HepG2 (cell line): ENCODE data around the gene POLDIP3. TPM values are rescaled to one million over a fixed set of nuclear protein-coding genes. Genes with fewer than 3 reads are reported as not detected.
"Not testable (repeated sequence)": the region's sequence is repeated elsewhere in the genome, so short reads cannot be mapped to it uniquely, and the experiment has no call there.

Experiments
- ATAC-seq: fragments of 200-7000 bp; cut with Tn5 transposase; 3 replicates; pipeline ENCODE4 v1.9.1; 2020; ENCODE audit warnings: mild to moderate bottlenecking, moderate library complexity
- BruUV-seq: library from RNA; stranded (reverse); fragments of 400-500 nt; replicated peaks from 2 replicates; lab custom pipeline; 2021; lab: Mats Ljungman, UMichigan
- CTCF ChIA-PET: fragments of 300-600 bp; formaldehyde crosslinking; extraction: SDS; loops from one replicate; lab custom pipeline; 2021; ENCODE audit warnings: low total read pairs, inconsistent platforms, low intra/inter-chr PET ratio; lab: Yijun Ruan, JAX
- POLR2A ChIA-PET: fragments of 350-600 bp; sonication (Branson Sonifier 250); formaldehyde crosslinking; loops from one replicate; lab custom pipeline; 2020; ENCODE audit warnings: antibody characterized with exemption, inconsistent platforms; lab: Yijun Ruan, JAX
- DNase-seq: peaks from one replicate; pipeline ENCODE4 v3.0.0-alpha.2; 2015; ENCODE audit warnings: low spot score
- FAIRE-seq: peaks from 3 replicates; lab custom pipeline; 2011; peaks lifted over from hg19 to GRCh38; lab: Jason Lieb, UNC
- H2AFZ ChIP-seq: one replicate; pipeline ENCODE4 v1.6.1; 2011; ENCODE audit warnings: low read length, inconsistent platforms
- H3K27ac ChIP-seq: fragments of 300-600 bp; 3 replicates; pipeline ENCODE4 v1.8.0; 2011; ENCODE audit warnings: mixed run types, mild to moderate bottlenecking, mixed read lengths, low read length, inconsistent platforms; ENCODE audit not compliant: insufficient read depth; ENCODE audit errors: extremely low read length
- H3K27me3 ChIP-seq, 2 experiments: fragments of 200-600 bp in 1 of 2; 2 replicates in 1 of 2; 3 replicates in 1 of 2; pipeline versions ENCODE4 v1.6.0 to v1.8.0; 2011; ENCODE audit warnings: low read length in 2 of 2, mild to moderate bottlenecking in 2 of 2, moderate library complexity in 2 of 2, inconsistent platforms in 1 of 2; ENCODE audit not compliant: insufficient read depth in 2 of 2, control insufficient read depth in 1 of 2
- H3K36me3 ChIP-seq, 2 experiments: fragments of 200-600 bp in 1 of 2; replicated peaks in 1 of 2; 2 replicates in 1 of 2; 3 replicates in 1 of 2; pipeline versions ENCODE4 v1.5.1 to v1.8.0; 2011; ENCODE audit warnings: low read length in 2 of 2, inconsistent platforms in 1 of 2; ENCODE audit not compliant: insufficient read depth in 2 of 2, control insufficient read depth in 1 of 2
- H3K4me1 ChIP-seq: 2 replicates; pipeline ENCODE4 v1.5.1; 2012; ENCODE audit warnings: low read length, inconsistent platforms; ENCODE audit not compliant: insufficient read depth
- H3K4me2 ChIP-seq: 2 replicates; pipeline ENCODE4 v1.6.0; 2011; ENCODE audit warnings: low read depth, low read length, inconsistent platforms
- H3K4me3 ChIP-seq, 3 experiments: fragments of 200-600 bp in 1 of 3; sonication (generic), shearing (Covaris generic) in 1 of 3; replicated peaks in 1 of 3; 2 replicates each; pipeline ENCODE4 v1.5.1; 2011 to 2016; ENCODE audit warnings: low read length in 3 of 3, inconsistent platforms in 2 of 3, low read depth in 2 of 3, mild to moderate bottlenecking in 2 of 3, control low read depth in 1 of 3, mixed read lengths in 1 of 3; ENCODE audit not compliant: insufficient read depth in 1 of 3
- H3K79me2 ChIP-seq: one replicate; pipeline ENCODE4 v1.6.1; 2011; ENCODE audit warnings: low read length, inconsistent platforms; ENCODE audit not compliant: insufficient read depth
- H3K9ac ChIP-seq: 2 replicates; pipeline ENCODE4 v1.6.0; 2011; ENCODE audit warnings: mild to moderate bottlenecking, low read depth, low read length, inconsistent platforms; ENCODE audit not compliant: insufficient read depth
- H3K9me3 ChIP-seq: 2 replicates; pipeline ENCODE4 v1.5.1; 2012; ENCODE audit warnings: mild to moderate bottlenecking, low read length
- H4K20me1 ChIP-seq: 2 replicates; pipeline ENCODE4 v1.6.0; 2011; ENCODE audit warnings: inconsistent platforms, mild to moderate bottlenecking, low read length, moderate library complexity; ENCODE audit not compliant: insufficient read depth
- RFXANK ChIP-seq: IDR thresholded peaks from 2 replicates; pipeline ENCODE4 v1.6.1; 2016
- RNF2 ChIP-seq: fragments of 450-650 bp; conservative IDR thresholded peaks from 2 replicates; pipeline ENCODE4 v1.6.1; 2016; ENCODE audit warnings: low read depth
- SALL1 ChIP-seq: sonication (generic); formaldehyde crosslinking; IDR thresholded peaks from 2 replicates; pipeline ENCODE4 v1.8.0; 2022; ENCODE audit warnings: mild to moderate bottlenecking, missing genetic modification reagents
- SAP130 ChIP-seq: IDR thresholded peaks from 2 replicates; pipeline ENCODE4 v1.6.1; 2016; ENCODE audit warnings: low read depth
- ZNF121 ChIP-seq: sonication (generic); formaldehyde crosslinking; IDR thresholded peaks from 2 replicates; pipeline ENCODE4 v1.5.0; 2020; ENCODE audit warnings: mild to moderate bottlenecking, missing genetic modification reagents
- ZNF749 ChIP-seq: sonication (generic); formaldehyde crosslinking; IDR thresholded peaks from 2 replicates; pipeline ENCODE4 v1.8.0; 2022; ENCODE audit warnings: mild to moderate bottlenecking, missing genetic modification reagents, moderate library complexity, borderline replicate concordance
- ZNF790 ChIP-seq: sonication (generic); formaldehyde crosslinking; IDR thresholded peaks from 2 replicates; pipeline ENCODE4 v1.8.0; 2022; ENCODE audit warnings: missing genetic modification reagents, mild to moderate bottlenecking, borderline replicate concordance
- ZZZ3 ChIP-seq: sonication (generic); formaldehyde crosslinking; IDR thresholded peaks from 2 replicates; pipeline ENCODE4 v1.4.0; 2020; ENCODE audit warnings: missing genetic modification reagents, mild to moderate bottlenecking, borderline replicate concordance
- WGBS: methylation state at CpG from one replicate; pipeline ENCODE4 v1.1.6; 2017; ENCODE audit warnings: low lambda C conversion rate; 5-methylcytosine and 5-hydroxymethylcytosine counted together
- in situ Hi-C: cut with HindIII; loops from 2 replicates; pipeline ENCODE4 v1.10.0; 2017; ENCODE audit warnings: low pct_unique_long_range_greater_than_20kb; ENCODE audit not compliant: extremely low pct_ligation_motif_present
- intact Hi-C: fragments of 100-400 bp; cut with micrococcal nuclease; formaldehyde crosslinking; loops from one replicate; pipeline ENCODE4 v1.10.0; 2022; ENCODE audit not compliant: unreplicated experiment
- polyA plus RNA-seq, 8 experiments: library from polyadenylated mRNA; depleted of rRNA in 3 of 8; stranded (reverse) in 7 of 8; unstranded in 1 of 8; fragments of >200 nt; fragmentation: Illumina TruSeq in 4 of 8; extraction: Trizol in 4 of 8; gene quantifications; 2 replicates each; pipeline versions ENCODE4 v1.2.1 to v1.2.3, GENCODE V29; 2011 to 2016; ENCODE audit warnings: low read depth in 4 of 8, missing spikeins in 1 of 8, mixed read lengths in 1 of 8; ENCODE audit not compliant: insufficient read depth in 1 of 8
- total RNA-seq, 5 experiments: library from RNA; depleted of rRNA; stranded (reverse); fragments of >200 nt; fragmentation: Illumina TruSeq; extraction: Trizol; gene quantifications; 2 replicates each; pipeline ENCODE4 v1.2.3, GENCODE V29; 2016; ENCODE audit warnings: low read depth in 1 of 5
- TF ChIP-seq, protein P1 (sequence below): sonication (generic); formaldehyde crosslinking; IDR thresholded peaks from 2 replicates; pipeline ENCODE4 v1.5.0; 2020; ENCODE audit warnings: missing genetic modification reagents
- TF ChIP-seq, protein P2 (sequence below): sonication (generic); formaldehyde crosslinking; IDR thresholded peaks from 2 replicates; pipeline ENCODE4 v1.8.0; 2022; ENCODE audit warnings: missing genetic modification reagents, mild to moderate bottlenecking, inconsistent platforms, borderline replicate concordance
- TF ChIP-seq, protein P3 (sequence below): sonication (generic); formaldehyde crosslinking; IDR thresholded peaks from 2 replicates; pipeline ENCODE4 v1.4.0; 2020; ENCODE audit warnings: missing genetic modification reagents

The POLDIP3 gene
- total and polyA plus RNA-seq, 2 of the 13 experiments (the other 11 are each of a cell fraction or from before 2014, with no cell fraction given): 45.8 to 47.4 TPM

DNA sequence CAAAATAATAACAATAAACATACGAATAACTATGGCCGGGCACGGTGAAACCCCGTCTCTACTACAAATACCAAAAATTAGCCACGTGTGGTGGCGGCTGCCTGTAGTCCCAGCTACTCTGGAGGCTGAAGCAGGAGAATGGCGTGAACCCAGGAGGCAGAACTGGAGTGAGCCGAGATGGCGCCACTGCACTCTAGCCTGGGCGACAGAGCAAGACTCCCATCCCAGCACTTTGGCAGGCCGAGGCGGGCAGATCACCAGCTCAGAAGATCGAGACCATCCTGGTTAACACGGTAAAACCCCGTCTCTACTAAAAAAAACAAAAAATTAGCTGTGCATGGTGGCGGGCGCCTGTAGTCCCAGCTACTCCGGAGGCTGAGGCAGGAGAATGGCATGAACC lies 78.0 kb downstream of the POLDIP3 start:
- not testable (repeated sequence) for ATAC-seq
- POLR2A ChIA-PET: interaction anchor here (0.9 to 1.0 kb wide), 2 partner anchors 16 to 25 kb away, joined by 3 to 4 read pairs; no protein-coding TSS in a partner anchor

DNA sequence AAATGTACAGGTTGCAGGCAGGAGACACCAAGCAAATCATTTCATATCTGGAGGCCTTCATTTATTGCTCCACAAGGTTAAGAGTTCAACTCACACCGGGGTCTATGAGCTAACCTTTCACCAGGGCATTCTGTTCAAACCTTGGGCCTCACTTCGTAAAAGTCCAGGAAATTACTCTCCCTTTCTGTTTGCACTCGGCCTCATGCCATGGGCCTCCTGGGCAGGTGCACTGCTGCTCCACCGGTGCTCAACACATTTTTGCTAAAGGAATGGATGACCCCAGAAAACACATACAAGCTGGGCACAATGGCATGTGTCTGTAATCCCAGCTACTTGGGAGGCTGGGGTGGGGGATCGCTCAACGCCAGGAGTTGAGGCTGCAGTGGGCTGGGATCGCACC lies 78.5 kb downstream of the POLDIP3 start:
- peak; percentile 27; the same call in 2 of the 3 replicates for ATAC-seq
- H3K9ac ChIP-seq: no peak overlapping the region
- H3K9me3 ChIP-seq: no peaks in the 10 kb centered on the region
- peak; percentile 53 for DNase-seq
- intact Hi-C loops: no loop called here
- ChIA-PET POLR2A (interaction anchor here (0.9 to 1.0 kb wide), 2 partner anchors 15 to 26 kb away, joined by 3 to 4 read pairs; no protein-coding TSS in a partner anchor), CTCF (no interaction called here)
- WGBS: 46% methylated on average over 7 of the region's 7 CpGs
- H3K27ac ChIP-seq: no peak overlapping the region
- H3K27me3 ChIP-seq: no peaks in the 10 kb centered on the region; a peak in 1 of 5 replicates
- no peak overlapping the region for H3K4me2 ChIP-seq
- no TSS peak for BruUV-seq
- H3K4me1 ChIP-seq: peaks cover 31% of the 10 kb centered on the region
- no peak overlapping the region for H2AFZ ChIP-seq
- no peak overlapping the region for H3K4me3 ChIP-seq
- H3K79me2 ChIP-seq: no peaks in the 10 kb centered on the region
- in situ Hi-C loops: no loop called here
- FAIRE-seq: peak; percentile 37
- H3K36me3 ChIP-seq: no peaks in the 10 kb centered on the region
- no peaks in the 10 kb centered on the region for H4K20me1 ChIP-seq
- no peak for TF ChIP-seq ZNF749 (CRISPR knock-in tag)
- TF ChIP-seq, protein P1, sequence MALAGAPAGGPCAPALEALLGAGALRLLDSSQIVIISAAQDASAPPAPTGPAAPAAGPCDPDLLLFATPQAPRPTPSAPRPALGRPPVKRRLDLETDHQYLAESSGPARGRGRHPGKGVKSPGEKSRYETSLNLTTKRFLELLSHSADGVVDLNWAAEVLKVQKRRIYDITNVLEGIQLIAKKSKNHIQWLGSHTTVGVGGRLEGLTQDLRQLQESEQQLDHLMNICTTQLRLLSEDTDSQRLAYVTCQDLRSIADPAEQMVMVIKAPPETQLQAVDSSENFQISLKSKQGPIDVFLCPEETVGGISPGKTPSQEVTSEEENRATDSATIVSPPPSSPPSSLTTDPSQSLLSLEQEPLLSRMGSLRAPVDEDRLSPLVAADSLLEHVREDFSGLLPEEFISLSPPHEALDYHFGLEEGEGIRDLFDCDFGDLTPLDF (CRISPR knock-in tag): peak; percentile 48; the same call in 1 of the 2 replicates
- no peak for TF ChIP-seq RFXANK (CRISPR knock-in tag)
- TF ChIP-seq, protein P2, sequence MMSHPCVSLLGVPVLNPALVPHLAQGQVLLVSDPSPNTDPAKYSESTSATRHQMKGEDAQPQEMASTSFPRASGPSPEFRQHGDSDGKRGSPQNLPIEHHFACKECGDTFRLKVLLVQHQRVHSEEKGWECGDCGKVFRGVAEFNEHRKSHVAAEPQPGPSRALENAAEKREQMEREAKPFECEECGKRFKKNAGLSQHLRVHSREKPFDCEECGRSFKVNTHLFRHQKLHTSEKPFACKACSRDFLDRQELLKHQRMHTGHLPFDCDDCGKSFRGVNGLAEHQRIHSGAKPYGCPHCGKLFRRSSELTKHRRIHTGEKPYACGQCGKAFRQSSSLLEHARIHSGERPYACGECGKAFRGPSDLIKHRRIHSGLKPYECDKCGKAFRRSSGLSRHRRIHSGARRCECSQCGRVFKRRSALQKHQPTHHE (CRISPR knock-in tag): 0 out of 2 replicates have a peak, but pooled peaks have one; percentile 71
- TF ChIP-seq SAP130: 0 out of 2 replicates have a peak, but pooled peaks have one; percentile 19
- TF ChIP-seq SALL1 (CRISPR knock-in tag): peak; percentile 57
- no peak for TF ChIP-seq ZNF790 (CRISPR knock-in tag)
- no peak for TF ChIP-seq ZZZ3 (CRISPR knock-in tag)

More for the DNA sequence above, 78.0 kb downstream of the POLDIP3 start:
- DNase-seq, H3K79me2 ChIP-seq, H2AFZ ChIP-seq, in situ Hi-C loops, H3K9me3 ChIP-seq, H3K4me2 ChIP-seq, FAIRE-seq, H3K4me3 ChIP-seq, H3K27ac ChIP-seq, intact Hi-C loops, BruUV-seq, H3K9ac ChIP-seq, H3K36me3 ChIP-seq, H3K27me3 ChIP-seq, H4K20me1 ChIP-seq, CTCF ChIA-PET: not testable (repeated sequence)
- peaks cover 31% of the 10 kb centered on the region for H3K4me1 ChIP-seq
- TF ChIP-seq ZNF121: 0 out of 2 replicates have a peak, but pooled peaks have one; percentile 2
- 0 out of 2 replicates have a peak, but pooled peaks have one; percentile 19 for TF ChIP-seq RNF2
- TF ChIP-seq, protein P3, sequence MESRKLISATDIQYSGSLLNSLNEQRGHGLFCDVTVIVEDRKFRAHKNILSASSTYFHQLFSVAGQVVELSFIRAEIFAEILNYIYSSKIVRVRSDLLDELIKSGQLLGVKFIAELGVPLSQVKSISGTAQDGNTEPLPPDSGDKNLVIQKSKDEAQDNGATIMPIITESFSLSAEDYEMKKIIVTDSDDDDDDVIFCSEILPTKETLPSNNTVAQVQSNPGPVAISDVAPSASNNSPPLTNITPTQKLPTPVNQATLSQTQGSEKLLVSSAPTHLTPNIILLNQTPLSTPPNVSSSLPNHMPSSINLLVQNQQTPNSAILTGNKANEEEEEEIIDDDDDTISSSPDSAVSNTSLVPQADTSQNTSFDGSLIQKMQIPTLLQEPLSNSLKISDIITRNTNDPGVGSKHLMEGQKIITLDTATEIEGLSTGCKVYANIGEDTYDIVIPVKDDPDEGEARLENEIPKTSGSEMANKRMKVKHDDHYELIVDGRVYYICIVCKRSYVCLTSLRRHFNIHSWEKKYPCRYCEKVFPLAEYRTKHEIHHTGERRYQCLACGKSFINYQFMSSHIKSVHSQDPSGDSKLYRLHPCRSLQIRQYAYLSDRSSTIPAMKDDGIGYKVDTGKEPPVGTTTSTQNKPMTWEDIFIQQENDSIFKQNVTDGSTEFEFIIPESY (CRISPR knock-in tag): peak; percentile 75; the same call in 1 of the 2 replicates
- WGBS: 95% methylated on average over 18 of the region's 18 CpGs
